Measurements from ENCODE around the gene ALDH1B1. TPM values are rescaled to one million over a fixed set of nuclear protein-coding genes. Genes with fewer than 3 reads are reported as not detected.

ALDH1B1 gene
- total and polyA plus RNA-seq, 10 of the 15 experiments (the other 5 are each of a cell fraction or from before 2014, with no cell fraction given), result 8.6 to 38.5 (median 30.9) TPM

DNA sequence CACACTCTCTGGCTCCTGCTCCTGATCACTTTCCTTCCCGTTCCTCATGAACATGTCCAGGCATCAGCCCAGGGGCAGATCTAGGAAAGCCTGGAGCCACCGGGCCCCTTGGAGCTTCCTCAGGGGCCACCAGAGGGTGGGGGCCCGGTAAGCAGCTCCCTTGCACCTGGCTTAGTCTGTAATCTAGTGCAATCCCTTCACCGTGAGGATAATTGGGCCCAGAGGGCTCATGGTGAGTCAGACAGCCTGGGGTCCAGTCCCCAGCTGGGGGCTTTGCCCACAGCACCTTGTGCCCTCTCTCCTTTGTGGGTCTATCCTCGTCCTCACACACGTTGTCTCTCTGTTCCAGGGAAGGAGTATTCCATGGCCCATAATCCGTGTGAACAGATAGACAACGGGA, 10.4 kb upstream of the ALDH1B1 start:
- H3K79me2 ChIP-seq (ENCODE audit: control insufficient read depth, insufficient read depth, low read length), result no peaks in the 10 kb centered on the region
- SMC1A ChIA-PET (ENCODE audit: uncharacterized antibody, unreplicated experiment), result no interaction called here
- no peak overlapping the region for H3K9ac ChIP-seq (ENCODE audit: control insufficient read depth, insufficient read depth, low read length)
- ATAC-seq (no peak), FAIRE-seq (no peak), DNase-seq (ENCODE audit: low read depth, low spot score) (no peak)
- CTCF ChIA-PET, result no interaction called here
- TF ChIP-seq, protein P1, sequence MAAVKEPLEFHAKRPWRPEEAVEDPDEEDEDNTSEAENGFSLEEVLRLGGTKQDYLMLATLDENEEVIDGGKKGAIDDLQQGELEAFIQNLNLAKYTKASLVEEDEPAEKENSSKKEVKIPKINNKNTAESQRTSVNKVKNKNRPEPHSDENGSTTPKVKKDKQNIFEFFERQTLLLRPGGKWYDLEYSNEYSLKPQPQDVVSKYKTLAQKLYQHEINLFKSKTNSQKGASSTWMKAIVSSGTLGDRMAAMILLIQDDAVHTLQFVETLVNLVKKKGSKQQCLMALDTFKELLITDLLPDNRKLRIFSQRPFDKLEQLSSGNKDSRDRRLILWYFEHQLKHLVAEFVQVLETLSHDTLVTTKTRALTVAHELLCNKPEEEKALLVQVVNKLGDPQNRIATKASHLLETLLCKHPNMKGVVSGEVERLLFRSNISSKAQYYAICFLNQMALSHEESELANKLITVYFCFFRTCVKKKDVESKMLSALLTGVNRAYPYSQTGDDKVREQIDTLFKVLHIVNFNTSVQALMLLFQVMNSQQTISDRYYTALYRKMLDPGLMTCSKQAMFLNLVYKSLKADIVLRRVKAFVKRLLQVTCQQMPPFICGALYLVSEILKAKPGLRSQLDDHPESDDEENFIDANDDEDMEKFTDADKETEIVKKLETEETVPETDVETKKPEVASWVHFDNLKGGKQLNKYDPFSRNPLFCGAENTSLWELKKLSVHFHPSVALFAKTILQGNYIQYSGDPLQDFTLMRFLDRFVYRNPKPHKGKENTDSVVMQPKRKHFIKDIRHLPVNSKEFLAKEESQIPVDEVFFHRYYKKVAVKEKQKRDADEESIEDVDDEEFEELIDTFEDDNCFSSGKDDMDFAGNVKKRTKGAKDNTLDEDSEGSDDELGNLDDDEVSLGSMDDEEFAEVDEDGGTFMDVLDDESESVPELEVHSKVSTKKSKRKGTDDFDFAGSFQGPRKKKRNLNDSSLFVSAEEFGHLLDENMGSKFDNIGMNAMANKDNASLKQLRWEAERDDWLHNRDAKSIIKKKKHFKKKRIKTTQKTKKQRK (IDR thresholded peaks at IDR 0.05; ENCODE audit: low read depth, low read length), result no peak
- TF ChIP-seq NR2F1 (conservative IDR thresholded peaks at IDR 0.05), result no peak
- TF ChIP-seq SPI1 (IDR thresholded peaks at IDR 0.05; ENCODE audit: borderline replicate concordance, insufficient read depth, low read depth, low read length), result no peak
- no peak for TF ChIP-seq SRF (IDR thresholded peaks at IDR 0.05; ENCODE audit: low read depth in 2 of 2, low read length in 2 of 2)
- no peak for TF ChIP-seq SP1 (IDR thresholded peaks at IDR 0.05; ENCODE audit: low read depth, low read length)
- TF ChIP-seq, protein P2, sequence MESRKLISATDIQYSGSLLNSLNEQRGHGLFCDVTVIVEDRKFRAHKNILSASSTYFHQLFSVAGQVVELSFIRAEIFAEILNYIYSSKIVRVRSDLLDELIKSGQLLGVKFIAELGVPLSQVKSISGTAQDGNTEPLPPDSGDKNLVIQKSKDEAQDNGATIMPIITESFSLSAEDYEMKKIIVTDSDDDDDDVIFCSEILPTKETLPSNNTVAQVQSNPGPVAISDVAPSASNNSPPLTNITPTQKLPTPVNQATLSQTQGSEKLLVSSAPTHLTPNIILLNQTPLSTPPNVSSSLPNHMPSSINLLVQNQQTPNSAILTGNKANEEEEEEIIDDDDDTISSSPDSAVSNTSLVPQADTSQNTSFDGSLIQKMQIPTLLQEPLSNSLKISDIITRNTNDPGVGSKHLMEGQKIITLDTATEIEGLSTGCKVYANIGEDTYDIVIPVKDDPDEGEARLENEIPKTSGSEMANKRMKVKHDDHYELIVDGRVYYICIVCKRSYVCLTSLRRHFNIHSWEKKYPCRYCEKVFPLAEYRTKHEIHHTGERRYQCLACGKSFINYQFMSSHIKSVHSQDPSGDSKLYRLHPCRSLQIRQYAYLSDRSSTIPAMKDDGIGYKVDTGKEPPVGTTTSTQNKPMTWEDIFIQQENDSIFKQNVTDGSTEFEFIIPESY (IDR thresholded peaks at IDR 0.05), result no peak
- no peak for TF ChIP-seq ZNF24 (IDR thresholded peaks at IDR 0.05)
- no peak for TF ChIP-seq LARP7 (IDR thresholded peaks at IDR 0.05)
- no peak overlapping the region for H3K4me3 ChIP-seq
- 30% methylated on average over 8 of the region's 8 CpGs for WGBS (ENCODE audit: insufficient coverage, insufficient replicate concordance, low lambda C conversion rate, missing lambda C conversion rate)
- peaks cover 6% of the 10 kb centered on the region; the same call in 1 of the 3 replicates for H3K9me3 ChIP-seq (replicated peaks; ENCODE audit: control insufficient read depth, insufficient read depth, low read length)
- no peaks in the 10 kb centered on the region for H3K36me3 ChIP-seq (ENCODE audit: control insufficient read depth in 2 of 2, insufficient read depth in 2 of 2, low read length in 1 of 2)
- no peaks in the 10 kb centered on the region for H4K20me1 ChIP-seq (ENCODE audit: control insufficient read depth, insufficient read depth)
- no peak overlapping the region for H3K27ac ChIP-seq (ENCODE audit: control insufficient read depth, insufficient read depth)
- H3K27me3 ChIP-seq (replicated peaks in 1 of 2; ENCODE audit: control insufficient read depth in 2 of 2, insufficient read depth in 2 of 2, low read length in 1 of 2), result no peaks in the 10 kb centered on the region
- in situ Hi-C loops (cut with MboI) (no loop called here), intact Hi-C loops (cut with micrococcal nuclease; ENCODE audit: unreplicated experiment) (no loop called here)
- POLR2A ChIA-PET, result no interaction called here
- no peaks in the 10 kb centered on the region for H3K4me1 ChIP-seq (ENCODE audit: control insufficient read depth, insufficient read depth, low read length)
- no TSS peak for BruUV-seq (replicated peaks)
- no peak overlapping the region for H3K4me2 ChIP-seq (ENCODE audit: control insufficient read depth, insufficient read depth)
- RAD21 ChIA-PET (ENCODE audit: unreplicated experiment), result no interaction called here
- no peak overlapping the region for H2AFZ ChIP-seq (ENCODE audit: control insufficient read depth, low read depth, low read length)
